HG02885 (cell line): ENCODE results near the gene HLTF.
"Not testable (repeated sequence)": the region's sequence is repeated elsewhere in the genome, so short reads cannot be mapped to it uniquely, and the experiment has no call there.

ENCODE experiments used
- ATAC-seq: cut with Tn5 transposase; IDR thresholded peaks from one replicate; pipeline ENCODE4 v1.9.1; 2021; ENCODE audit warnings: mild to moderate bottlenecking; ENCODE audit not compliant: unreplicated experiment, poor library complexity

The HLTF gene, protein sequence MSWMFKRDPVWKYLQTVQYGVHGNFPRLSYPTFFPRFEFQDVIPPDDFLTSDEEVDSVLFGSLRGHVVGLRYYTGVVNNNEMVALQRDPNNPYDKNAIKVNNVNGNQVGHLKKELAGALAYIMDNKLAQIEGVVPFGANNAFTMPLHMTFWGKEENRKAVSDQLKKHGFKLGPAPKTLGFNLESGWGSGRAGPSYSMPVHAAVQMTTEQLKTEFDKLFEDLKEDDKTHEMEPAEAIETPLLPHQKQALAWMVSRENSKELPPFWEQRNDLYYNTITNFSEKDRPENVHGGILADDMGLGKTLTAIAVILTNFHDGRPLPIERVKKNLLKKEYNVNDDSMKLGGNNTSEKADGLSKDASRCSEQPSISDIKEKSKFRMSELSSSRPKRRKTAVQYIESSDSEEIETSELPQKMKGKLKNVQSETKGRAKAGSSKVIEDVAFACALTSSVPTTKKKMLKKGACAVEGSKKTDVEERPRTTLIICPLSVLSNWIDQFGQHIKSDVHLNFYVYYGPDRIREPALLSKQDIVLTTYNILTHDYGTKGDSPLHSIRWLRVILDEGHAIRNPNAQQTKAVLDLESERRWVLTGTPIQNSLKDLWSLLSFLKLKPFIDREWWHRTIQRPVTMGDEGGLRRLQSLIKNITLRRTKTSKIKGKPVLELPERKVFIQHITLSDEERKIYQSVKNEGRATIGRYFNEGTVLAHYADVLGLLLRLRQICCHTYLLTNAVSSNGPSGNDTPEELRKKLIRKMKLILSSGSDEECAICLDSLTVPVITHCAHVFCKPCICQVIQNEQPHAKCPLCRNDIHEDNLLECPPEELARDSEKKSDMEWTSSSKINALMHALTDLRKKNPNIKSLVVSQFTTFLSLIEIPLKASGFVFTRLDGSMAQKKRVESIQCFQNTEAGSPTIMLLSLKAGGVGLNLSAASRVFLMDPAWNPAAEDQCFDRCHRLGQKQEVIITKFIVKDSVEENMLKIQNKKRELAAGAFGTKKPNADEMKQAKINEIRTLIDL

DNA sequence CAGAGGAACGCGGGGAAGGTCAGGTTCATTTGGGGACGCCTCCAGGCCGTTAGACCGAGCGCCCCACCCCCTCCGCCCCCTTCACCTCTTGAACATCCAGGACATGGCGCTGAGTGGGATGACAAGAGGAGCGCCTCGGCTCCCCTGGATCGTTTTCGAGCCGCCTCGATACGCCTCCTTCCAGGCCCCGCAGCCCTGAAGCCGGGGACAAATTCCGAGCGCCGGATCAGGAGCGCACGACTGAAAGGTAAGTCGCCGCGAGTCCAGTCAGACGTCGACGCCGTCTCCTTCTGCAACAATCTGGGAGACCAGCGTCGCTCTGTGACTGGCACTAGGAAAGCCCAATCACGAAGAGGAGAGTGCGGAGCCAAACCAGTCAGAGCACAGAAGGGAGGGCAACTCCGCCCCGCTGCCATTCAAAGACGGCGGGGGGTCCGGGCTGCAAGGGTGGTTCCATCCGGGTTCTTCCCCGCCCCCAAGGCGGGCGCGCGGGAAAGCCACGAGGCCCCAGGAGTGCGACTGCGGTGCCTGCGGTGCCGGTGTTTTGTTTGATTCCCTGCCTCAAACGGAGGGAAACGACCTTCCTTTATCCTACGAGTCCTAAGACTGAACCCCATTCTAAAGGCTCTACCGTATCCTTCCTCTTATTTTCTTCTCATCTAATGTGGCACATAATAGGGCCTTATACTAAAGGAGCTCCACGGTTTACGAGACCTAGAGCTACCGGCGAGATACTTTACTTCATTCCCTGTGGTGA is at the start of gene HLTF:
HLTF (minus strand) TSS at position 302 of the 757 bp plus-strand sequence; CDS start at position 105, 197 bp downstream.
- ATAC-seq = peak; percentile 97

DNA sequence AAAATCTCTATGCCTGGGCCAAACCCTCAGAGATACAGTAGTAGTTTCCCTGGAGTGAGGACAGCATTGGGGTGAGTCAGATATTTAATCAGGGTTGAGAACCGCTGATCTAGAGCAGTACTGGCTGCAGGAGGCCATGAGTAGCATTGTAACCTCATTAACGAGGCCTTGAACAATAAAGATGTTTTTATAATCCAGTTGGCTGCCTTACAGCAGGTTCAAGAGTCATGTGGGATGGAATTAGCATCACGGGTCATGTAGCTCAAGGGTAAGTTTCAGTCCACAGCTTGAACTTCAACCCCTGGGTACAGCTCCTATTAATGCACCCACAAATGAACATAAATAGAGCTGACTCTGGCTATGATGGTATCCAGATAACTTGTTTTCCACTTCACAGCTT is 48.2 kb upstream of the HLTF start:
- ATAC-seq = no peak

- no peak for ATAC-seq
Observed at GRCh38 chr3:149131589-149131988, 45.3 kb upstream of the HLTF start.

DNA sequence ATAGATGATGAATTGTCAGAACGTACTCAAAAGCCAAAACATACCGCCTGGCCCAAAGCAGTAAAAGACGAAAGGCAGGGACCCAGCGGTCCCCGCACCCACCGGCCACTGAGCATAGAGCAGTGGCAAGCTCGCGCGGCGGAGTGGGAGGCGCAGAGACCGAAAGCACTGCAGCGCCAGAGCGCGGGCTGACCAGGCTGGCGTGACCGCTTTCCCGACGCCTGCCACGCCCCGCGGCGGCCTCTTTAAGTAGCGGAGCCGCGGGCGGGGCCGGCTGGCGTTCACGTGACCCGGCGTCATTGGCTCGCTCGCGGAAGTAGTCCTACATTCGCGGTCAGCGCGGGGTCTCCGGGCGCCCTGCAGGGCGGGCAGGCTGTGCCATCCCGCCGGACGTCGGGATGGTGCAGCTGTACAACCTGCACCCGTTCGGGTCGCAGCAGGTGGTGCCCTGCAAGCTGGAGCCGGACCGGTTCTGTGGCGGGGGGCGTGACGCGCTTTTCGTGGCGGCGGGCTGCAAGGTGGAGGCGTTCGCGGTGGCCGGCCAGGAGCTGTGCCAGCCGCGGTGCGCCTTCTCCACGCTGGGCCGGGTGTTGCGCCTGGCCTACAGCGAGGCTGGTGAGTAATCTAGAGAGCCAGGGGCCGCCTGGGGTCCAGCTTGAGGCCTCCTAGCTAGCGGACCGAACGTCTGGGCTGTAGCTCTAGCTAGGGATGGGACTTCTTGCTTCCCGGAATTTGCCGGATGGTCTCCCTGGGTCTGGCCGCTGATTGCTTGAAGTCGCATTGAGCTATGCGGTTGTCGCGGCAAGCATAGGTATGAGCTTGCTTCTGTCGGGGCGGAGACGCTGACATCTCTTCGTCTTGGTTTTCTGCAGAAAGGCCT is 43.2 kb upstream of the HLTF start, which contains the start of gene HPS3:
HPS3 (plus strand) TSS at position 313 of the 880 bp plus-strand sequence; CDS start at position 399, 86 bp downstream.
- ATAC-seq = peak; percentile 95

DNA sequence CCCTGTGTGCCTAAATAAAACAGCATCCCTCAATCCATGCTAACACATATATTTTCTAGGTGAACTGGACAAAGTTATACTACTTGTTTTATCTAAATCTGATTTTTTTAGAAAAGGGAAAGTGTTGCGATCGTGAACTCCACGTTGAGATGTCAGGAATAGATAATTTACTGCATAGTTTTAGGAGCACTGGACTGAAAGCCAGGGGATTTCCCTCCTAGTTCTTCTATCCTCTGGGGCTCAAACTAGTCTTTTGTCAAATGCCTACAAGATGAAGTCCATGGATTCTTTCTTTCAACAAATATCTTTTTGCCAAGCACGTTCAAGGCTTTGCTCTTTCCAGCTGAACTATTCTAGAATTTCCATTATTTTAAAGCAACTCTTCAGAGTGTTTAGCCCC is 42.5 kb upstream of the HLTF start:
- no peak for ATAC-seq

DNA sequence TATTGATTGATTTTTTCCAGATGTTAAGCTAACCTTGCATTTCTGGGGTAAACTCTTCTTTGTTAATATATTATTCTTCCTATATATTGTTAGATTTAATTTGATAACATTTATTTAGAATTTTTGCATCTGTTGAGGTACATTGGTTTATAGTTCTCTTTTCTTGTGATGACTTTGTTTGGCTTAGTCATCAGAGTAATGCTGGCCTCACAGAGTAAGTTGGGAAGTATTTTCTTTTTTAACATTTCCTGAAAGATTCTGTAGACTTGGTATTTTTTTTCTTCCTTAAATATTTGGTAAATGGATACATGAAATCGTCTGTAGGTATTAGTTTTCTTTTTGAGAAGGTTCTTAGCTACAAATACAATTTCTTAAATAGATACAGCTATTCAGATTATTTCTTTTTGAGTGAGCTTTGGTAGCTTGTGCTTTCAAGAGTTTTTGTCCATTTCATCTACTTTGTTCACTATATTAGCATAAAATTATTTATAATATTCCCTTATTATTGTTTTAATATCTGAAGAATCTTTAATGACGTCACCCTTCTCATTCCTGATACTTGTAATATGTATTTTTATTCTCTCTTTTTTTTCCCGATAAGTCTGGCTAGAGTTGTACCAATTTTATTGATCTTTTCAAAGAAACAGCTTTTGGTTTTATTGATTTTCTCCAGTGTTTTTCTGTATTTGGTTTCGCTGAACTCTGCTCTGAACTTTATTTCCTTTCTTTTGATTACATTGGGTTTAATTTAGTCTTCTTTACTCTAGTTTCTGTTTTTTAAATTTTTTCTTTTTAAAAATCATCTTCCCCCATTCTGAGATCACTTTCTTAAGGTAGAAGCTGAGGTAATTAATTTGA is 36.6 kb upstream of the HLTF start:
- ATAC-seq = no peak

GRCh38 chr3:149120051-149120972 is 34.0 kb upstream of the HLTF start:
- peak; percentile 79 for ATAC-seq

- ATAC-seq = no peak
Observed at GRCh38 chr3:149119466-149119865, 33.1 kb upstream of the HLTF start.

DNA sequence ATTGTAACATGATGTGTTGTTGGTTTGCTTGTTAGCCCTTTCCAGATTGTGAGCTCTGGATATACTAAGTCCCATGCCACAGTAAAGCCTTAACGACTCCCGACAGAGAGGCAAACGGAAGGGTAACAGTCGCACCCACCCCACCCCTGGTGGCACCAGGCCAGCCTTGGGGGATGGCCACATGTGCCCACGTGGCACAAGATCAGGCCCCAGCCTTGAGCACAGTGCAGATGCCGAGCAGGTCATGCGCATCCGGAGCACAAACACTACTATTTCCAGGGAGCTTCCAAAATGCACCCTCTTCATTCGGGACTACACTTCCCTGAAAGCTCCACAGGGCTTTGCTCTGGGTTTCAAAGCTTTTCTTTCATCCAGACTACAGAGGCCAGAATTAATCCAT is 32.4 kb upstream of the HLTF start:
- ATAC-seq = no peak

DNA sequence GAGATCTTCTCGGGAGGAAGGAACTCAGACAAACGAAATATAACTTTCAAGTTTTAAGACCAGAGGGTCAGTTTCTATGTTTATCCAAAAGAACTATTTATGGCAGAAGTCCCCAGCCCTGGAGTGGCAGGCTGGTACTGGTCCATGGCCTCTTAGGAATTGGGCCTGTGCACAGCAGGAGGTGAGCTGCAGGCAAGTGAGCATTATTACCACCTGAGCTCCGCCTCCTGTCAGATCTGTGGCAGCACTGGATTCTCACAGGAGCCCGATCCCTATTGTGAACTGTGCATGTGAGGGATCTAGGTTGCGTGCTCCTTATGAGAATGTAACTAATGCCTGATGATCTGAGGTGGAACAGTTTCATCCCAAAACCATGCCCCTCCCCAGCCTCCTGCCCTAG is 28.8 kb upstream of the HLTF start:
- no peak for ATAC-seq

GRCh38 chr3:149114458-149114857 is 28.1 kb upstream of the HLTF start:
- no peak for ATAC-seq

- ATAC-seq = no peak
Observed at GRCh38 chr3:149104484-149104883, 18.2 kb upstream of the HLTF start.

- no peak for ATAC-seq
Observed at GRCh38 chr3:149101641-149102040, 15.3 kb upstream of the HLTF start.

DNA sequence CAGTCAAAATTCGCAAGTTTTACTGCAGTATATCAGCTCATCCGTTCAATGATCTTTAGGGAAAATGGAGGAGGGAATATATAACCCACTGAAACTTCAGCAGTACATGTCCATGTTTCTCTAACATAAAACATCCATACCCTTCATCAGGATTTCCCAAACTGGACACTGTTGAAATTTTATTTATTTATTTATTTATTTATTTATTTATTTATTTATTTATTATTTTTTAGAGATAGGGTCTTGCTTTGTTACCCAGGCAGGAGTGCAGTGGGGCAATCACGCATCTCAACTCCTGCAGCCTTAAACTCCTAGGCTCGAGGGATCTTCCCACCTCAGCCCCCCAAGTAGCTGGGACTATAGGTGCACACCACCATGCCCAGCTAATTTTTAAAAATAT is 14.8 kb upstream of the HLTF start:
- no peak for ATAC-seq

- ATAC-seq = not testable (repeated sequence)
Observed at GRCh38 chr3:149097987-149098386, 11.7 kb upstream of the HLTF start.

GRCh38 chr3:149095487-149095886 is 9.2 kb upstream of the HLTF start:
- ATAC-seq = peak; percentile 85

- ATAC-seq = no peak
Observed at GRCh38 chr3:149091983-149092382, 5.7 kb upstream of the HLTF start.
